ENCODE results near the gene MYBPC2. TPM values are rescaled to one million over a fixed set of nuclear protein-coding genes. Genes with fewer than 3 reads are reported as not detected.

Gene MYBPC2
- total RNA-seq, 1 experiment from 2014 or later, result not detected

DNA sequence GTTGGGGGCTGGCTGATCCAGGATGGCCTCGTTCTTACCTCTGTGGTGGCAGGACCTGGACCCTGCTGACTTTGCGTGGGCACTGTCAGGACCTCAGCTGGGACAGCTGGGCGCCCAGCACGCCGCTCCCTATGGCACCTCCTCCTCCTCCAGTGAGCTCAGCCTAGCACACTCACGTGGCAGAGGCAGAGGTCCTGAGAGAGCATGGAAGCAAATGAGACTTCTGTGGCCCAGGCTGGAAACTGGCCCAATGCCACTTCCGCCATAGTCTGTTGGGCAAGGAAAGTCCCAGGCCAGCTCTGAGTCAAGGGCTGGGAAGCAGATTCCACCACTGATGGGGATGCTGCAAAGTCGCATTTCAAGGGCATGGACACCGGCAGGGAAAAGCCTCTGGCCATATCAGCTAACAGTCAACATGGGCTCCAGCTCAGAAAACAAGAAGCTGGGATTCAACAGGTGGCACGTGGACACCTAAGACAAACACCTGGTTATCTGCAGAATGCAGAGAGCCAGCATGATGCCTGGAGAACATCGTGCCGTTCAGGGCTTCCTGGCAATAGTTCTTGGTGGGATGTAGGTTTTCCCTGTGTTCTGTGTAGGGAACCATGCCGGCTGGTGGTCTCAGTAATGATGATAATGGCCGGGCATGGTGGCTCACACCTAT, 16.7 kb downstream of the MYBPC2 start:
- TF ChIP-seq EZH2 (IDR thresholded peaks at IDR 0.05; ENCODE audit: low read length, unreplicated experiment), result no peak
- TF ChIP-seq, protein P1, sequence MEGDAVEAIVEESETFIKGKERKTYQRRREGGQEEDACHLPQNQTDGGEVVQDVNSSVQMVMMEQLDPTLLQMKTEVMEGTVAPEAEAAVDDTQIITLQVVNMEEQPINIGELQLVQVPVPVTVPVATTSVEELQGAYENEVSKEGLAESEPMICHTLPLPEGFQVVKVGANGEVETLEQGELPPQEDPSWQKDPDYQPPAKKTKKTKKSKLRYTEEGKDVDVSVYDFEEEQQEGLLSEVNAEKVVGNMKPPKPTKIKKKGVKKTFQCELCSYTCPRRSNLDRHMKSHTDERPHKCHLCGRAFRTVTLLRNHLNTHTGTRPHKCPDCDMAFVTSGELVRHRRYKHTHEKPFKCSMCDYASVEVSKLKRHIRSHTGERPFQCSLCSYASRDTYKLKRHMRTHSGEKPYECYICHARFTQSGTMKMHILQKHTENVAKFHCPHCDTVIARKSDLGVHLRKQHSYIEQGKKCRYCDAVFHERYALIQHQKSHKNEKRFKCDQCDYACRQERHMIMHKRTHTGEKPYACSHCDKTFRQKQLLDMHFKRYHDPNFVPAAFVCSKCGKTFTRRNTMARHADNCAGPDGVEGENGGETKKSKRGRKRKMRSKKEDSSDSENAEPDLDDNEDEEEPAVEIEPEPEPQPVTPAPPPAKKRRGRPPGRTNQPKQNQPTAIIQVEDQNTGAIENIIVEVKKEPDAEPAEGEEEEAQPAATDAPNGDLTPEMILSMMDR (conservative IDR thresholded peaks at IDR 0.05; ENCODE audit: low read depth, low read length), result no peak
- no peak for TF ChIP-seq EZH2phosphoT487 (IDR thresholded peaks at IDR 0.05; ENCODE audit: borderline replicate concordance, low read length)
- Histone ChIP-seq H3K9ac (ENCODE audit: low read length) (no peak overlapping the region), H2AFZ (ENCODE audit: low read length) (no peak overlapping the region), H3K4me2 (ENCODE audit: low read length) (no peak overlapping the region), H3K36me3 (ENCODE audit: low read depth, low read length) (no peaks in the 10 kb centered on the region), H3K27me3 (ENCODE audit: low read length) (no peaks in the 10 kb centered on the region), H4K20me1 (ENCODE audit: low read length) (no peaks in the 10 kb centered on the region), H3K4me3 (ENCODE audit: low read length) (no peak overlapping the region), H3K4me1 (ENCODE audit: insufficient read depth, low read length) (no peaks in the 10 kb centered on the region), H3K27ac (ENCODE audit: low read length) (no peak overlapping the region), H3F3A (ENCODE audit: low read length, unreplicated experiment) (no peaks in the 10 kb centered on the region), H3K9me2 (replicated peaks; ENCODE audit: low read length) (no peaks in the 10 kb centered on the region), H3K79me2 (ENCODE audit: low read length) (no peaks in the 10 kb centered on the region), H3K9me3 (ENCODE audit: low read length) (no peaks in the 10 kb centered on the region)
- no TSS peak for BruUV-seq (replicated peaks)
- ATAC-seq, result no peak
- intact Hi-C loops (cut with micrococcal nuclease), result no loop called here
- POLR2A ChIA-PET (ENCODE audit: unreplicated experiment), result no interaction called here
- DNase-seq, result peak; percentile 21
- CTCF ChIA-PET, result no interaction called here

DNA sequence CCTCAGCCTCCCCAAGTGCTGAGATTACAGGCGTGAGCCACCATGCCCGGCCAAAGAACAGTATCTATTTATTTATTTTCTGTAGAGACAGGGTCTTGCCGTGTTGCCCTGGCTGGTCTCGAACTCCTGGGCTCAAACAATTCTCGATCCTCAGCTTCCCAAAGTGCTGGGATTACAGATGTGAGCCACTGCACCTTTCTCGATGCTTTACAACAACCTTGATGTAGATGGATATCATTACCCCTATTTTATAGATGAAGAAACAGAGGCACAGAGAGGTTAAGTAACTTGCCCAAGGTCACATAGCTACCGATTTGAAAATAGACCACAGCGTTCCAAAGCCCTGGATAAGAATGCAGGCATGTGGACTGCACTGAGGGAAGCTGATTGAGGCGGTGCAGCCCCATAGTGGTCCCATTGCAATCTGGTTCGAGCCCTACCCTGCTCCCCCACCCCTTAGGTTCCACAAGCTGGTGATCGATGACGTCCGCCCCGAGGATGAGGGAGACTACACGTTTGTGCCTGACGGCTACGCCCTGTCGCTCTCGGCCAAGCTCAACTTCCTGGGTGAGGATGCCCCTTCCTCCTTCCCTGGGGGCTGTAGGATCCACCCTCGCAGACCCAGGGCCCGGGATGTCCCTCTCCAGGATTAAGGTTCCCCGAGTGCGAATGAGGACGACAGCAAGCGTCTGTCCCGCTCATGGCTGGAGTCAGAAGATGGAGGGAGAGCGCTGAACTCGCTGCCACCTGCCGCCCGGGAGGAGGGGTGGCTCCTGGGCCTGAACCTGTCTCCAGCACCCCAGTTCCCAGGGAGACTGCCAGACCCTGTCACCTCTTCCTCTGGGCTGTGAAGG, 17.9 kb downstream of the MYBPC2 start:
- Histone ChIP-seq H3K9me3 (ENCODE audit: low read length) (no peaks in the 10 kb centered on the region), H3K4me3 (ENCODE audit: low read length) (no peak overlapping the region), H3K4me2 (ENCODE audit: low read length) (no peak overlapping the region), H3K27ac (ENCODE audit: low read length) (no peak overlapping the region), H3F3A (ENCODE audit: low read length, unreplicated experiment) (no peaks in the 10 kb centered on the region), H3K9me2 (replicated peaks; ENCODE audit: low read length) (no peaks in the 10 kb centered on the region), H3K79me2 (ENCODE audit: low read length) (no peaks in the 10 kb centered on the region), H3K4me1 (ENCODE audit: insufficient read depth, low read length) (no peaks in the 10 kb centered on the region), H3K36me3 (ENCODE audit: low read depth, low read length) (no peaks in the 10 kb centered on the region), H3K27me3 (ENCODE audit: low read length) (no peaks in the 10 kb centered on the region), H3K9ac (ENCODE audit: low read length) (no peak overlapping the region), H2AFZ (ENCODE audit: low read length) (no peak overlapping the region), H4K20me1 (ENCODE audit: low read length) (no peaks in the 10 kb centered on the region)
- TF ChIP-seq, protein P1 (conservative IDR thresholded peaks at IDR 0.05; ENCODE audit: low read depth, low read length), result no peak
- TF ChIP-seq EZH2phosphoT487 (IDR thresholded peaks at IDR 0.05; ENCODE audit: borderline replicate concordance, low read length), result no peak
- no peak for TF ChIP-seq EZH2 (IDR thresholded peaks at IDR 0.05; ENCODE audit: low read length, unreplicated experiment)
- ATAC-seq, result no peak
- intact Hi-C loops (cut with micrococcal nuclease), result no loop called here
- ChIA-PET CTCF (no interaction called here), POLR2A (ENCODE audit: unreplicated experiment) (no interaction called here)
- BruUV-seq (replicated peaks), result no TSS peak
- DNase-seq, result no peak

DNA sequence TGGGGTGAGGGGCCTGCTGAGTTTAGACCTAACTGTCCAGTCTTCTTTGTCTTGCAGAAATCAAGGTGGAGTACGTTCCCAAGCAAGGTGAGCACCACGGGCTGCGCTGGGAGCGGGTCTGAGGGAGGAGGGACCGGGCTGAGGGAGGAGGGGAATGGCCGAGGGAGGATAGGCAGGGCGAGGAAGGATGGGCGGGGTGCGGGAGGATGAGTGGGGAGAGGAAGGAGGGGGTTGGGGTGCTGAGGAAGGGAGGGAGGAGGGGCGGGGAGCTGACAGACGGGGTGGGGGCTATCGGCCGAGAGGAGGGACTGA, 18.5 kb downstream of the MYBPC2 start:
- DNase-seq (no peak), ATAC-seq (no peak)
- intact Hi-C loops (cut with micrococcal nuclease), result no loop called here
- Histone ChIP-seq H3K36me3 (ENCODE audit: low read depth, low read length) (no peaks in the 10 kb centered on the region), H3K4me1 (ENCODE audit: insufficient read depth, low read length) (no peaks in the 10 kb centered on the region), H3K9ac (ENCODE audit: low read length) (no peak overlapping the region), H3K9me2 (replicated peaks; ENCODE audit: low read length) (no peaks in the 10 kb centered on the region), H3F3A (ENCODE audit: low read length, unreplicated experiment) (no peaks in the 10 kb centered on the region), H2AFZ (ENCODE audit: low read length) (no peak overlapping the region), H3K4me3 (ENCODE audit: low read length) (no peak overlapping the region), H3K4me2 (ENCODE audit: low read length) (no peak overlapping the region), H3K79me2 (ENCODE audit: low read length) (no peaks in the 10 kb centered on the region), H3K27ac (ENCODE audit: low read length) (no peak overlapping the region), H3K27me3 (ENCODE audit: low read length) (no peaks in the 10 kb centered on the region), H4K20me1 (ENCODE audit: low read length) (no peaks in the 10 kb centered on the region), H3K9me3 (ENCODE audit: low read length) (no peaks in the 10 kb centered on the region)
- CTCF ChIA-PET, result no interaction called here
- POLR2A ChIA-PET (ENCODE audit: unreplicated experiment), result no interaction called here
- TF ChIP-seq, protein P1 (conservative IDR thresholded peaks at IDR 0.05; ENCODE audit: low read depth, low read length), result no peak
- TF ChIP-seq EZH2phosphoT487 (IDR thresholded peaks at IDR 0.05; ENCODE audit: borderline replicate concordance, low read length), result no peak
- no TSS peak for BruUV-seq (replicated peaks)
